ENCODE data around the gene ERVK3-1. TPM values are rescaled to one million over a fixed set of nuclear protein-coding genes. Genes with fewer than 3 reads are reported as not detected.

The ERVK3-1 gene
- total and polyA plus RNA-seq, 2 of the 13 experiments (the other 11 are each of a cell fraction or from before 2014, with no cell fraction given), result 28.5 to 38.7 TPM

GRCh38 chr19:58278541-58279041, 26.6 kb upstream of the ERVK3-1 start, which contains the start of gene ZNF8 (continued):
- TF ChIP-seq ZNF503 (CRISPR knock-in tag; IDR thresholded peaks at IDR 0.05) (no peak), ZNF800 (CRISPR knock-in tag; IDR thresholded peaks at IDR 0.05) (no peak), BCL6 (CRISPR knock-in tag; IDR thresholded peaks at IDR 0.05) (no peak; the same call in 1 of the 2 replicates), TOPORS (CRISPR knock-in tag; IDR thresholded peaks at IDR 0.05) (no peak), ZKSCAN5 (CRISPR knock-in tag; IDR thresholded peaks at IDR 0.05) (no peak), RARG (CRISPR knock-in tag; IDR thresholded peaks at IDR 0.05; ENCODE audit: low read depth) (no peak), FUBP1 (CRISPR knock-in tag; IDR thresholded peaks at IDR 0.05; ENCODE audit: borderline replicate concordance) (no peak), REXO4 (CRISPR knock-in tag; IDR thresholded peaks at IDR 0.05; ENCODE audit: borderline replicate concordance) (no peak), TAF15 (IDR thresholded peaks at IDR 0.05; ENCODE audit: low read depth, low read length, poor library complexity, severe bottlenecking) (no peak), ZNF570 (CRISPR knock-in tag; IDR thresholded peaks at IDR 0.05; ENCODE audit: borderline replicate concordance) (no peak), HNF1B (CRISPR knock-in tag; IDR thresholded peaks at IDR 0.05) (peak; percentile 78; the same call in 1 of the 2 replicates), ZNF83 (CRISPR knock-in tag; IDR thresholded peaks at IDR 0.05; ENCODE audit: borderline replicate concordance) (peak; percentile 89; the same call in 1 of the 2 replicates), ZNF563 (CRISPR knock-in tag; IDR thresholded peaks at IDR 0.05) (peak; percentile 73), ZNF281 (CRISPR knock-in tag; IDR thresholded peaks at IDR 0.05; ENCODE audit: borderline replicate concordance) (peak; percentile 93; the same call in 1 of the 2 replicates), ZNF12 (CRISPR knock-in tag; IDR thresholded peaks at IDR 0.05) (peak; percentile 47; the same call in 1 of the 2 replicates), ZNF432 (CRISPR knock-in tag; IDR thresholded peaks at IDR 0.05; ENCODE audit: borderline replicate concordance) (no peak)
